ENCODE data around the gene EPHB4. TPM values are rescaled to one million over a fixed set of nuclear protein-coding genes. Genes with fewer than 3 reads are reported as not detected.

EPHB4 gene
- total and polyA plus RNA-seq, 10 of the 15 experiments (the other 5 are each of a cell fraction or from before 2014, with no cell fraction given) = 0.32 to 0.85 (median 0.48) TPM; not detected in 4

DNA sequence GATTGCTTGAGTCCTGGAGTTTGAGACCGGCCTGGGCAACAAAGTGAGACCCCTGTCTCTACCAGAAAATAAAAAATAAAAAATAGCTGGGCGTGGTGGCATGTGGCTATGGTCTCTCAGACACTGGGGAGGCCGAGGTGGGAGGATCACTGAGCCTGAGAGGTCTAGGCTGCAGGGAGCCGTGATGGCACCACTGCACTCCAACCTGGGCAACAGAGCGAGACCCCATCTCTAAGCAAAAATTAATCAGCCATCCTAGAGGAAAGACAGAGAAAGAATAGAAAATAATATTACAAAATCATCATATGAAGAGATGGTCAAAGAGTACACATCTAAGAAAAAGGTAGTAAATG, 4.9 kb upstream of the EPHB4 start:
- ATAC-seq (no peak), FAIRE-seq (no peak), DNase-seq (ENCODE audit: low read depth, low spot score) (no peak)
- intact Hi-C loops (cut with micrococcal nuclease; ENCODE audit: unreplicated experiment) = no loop called here
- WGBS (ENCODE audit: insufficient coverage, insufficient replicate concordance, low lambda C conversion rate, missing lambda C conversion rate) = 25% methylated on average over 5 of the region's 5 CpGs
- H3K4me2 ChIP-seq (ENCODE audit: control insufficient read depth, insufficient read depth) = no peak overlapping the region
- no peak overlapping the region for H3K27ac ChIP-seq (ENCODE audit: control insufficient read depth, insufficient read depth)
- no peaks in the 10 kb centered on the region; the same call in 1 of the 2 replicates for H3K4me1 ChIP-seq (ENCODE audit: control insufficient read depth, insufficient read depth, low read length)
- H3K36me3 ChIP-seq (ENCODE audit: control insufficient read depth in 2 of 2, insufficient read depth in 2 of 2, low read length in 1 of 2) = no peaks in the 10 kb centered on the region
- SMC1A ChIA-PET (ENCODE audit: uncharacterized antibody, unreplicated experiment) = interaction anchor here (0.6 to 1.2 kb wide), 3 partner anchors 10 to 31 kb away, joined by 3 read pairs; partner anchors contain the start of gene SLC12A9
- RAD21 ChIA-PET (ENCODE audit: unreplicated experiment) = interaction anchor here (2.5 kb wide), 1 partner anchor 29 kb away, joined by 6 read pairs; no protein-coding TSS in a partner anchor
- no peaks in the 10 kb centered on the region for H3K79me2 ChIP-seq (ENCODE audit: control insufficient read depth, insufficient read depth, low read length)
- CTCF ChIA-PET = interaction anchor here (0.7 to 1.5 kb wide), 3 partner anchors 18 to 37 kb away, joined by 3 read pairs; no protein-coding TSS in a partner anchor
- H3K9me3 ChIP-seq (replicated peaks; ENCODE audit: control insufficient read depth, insufficient read depth, low read length) = no peaks in the 10 kb centered on the region
- H3K9ac ChIP-seq (ENCODE audit: control insufficient read depth, insufficient read depth, low read length) = no peak overlapping the region
- H3K27me3 ChIP-seq (replicated peaks in 1 of 2; ENCODE audit: control insufficient read depth in 2 of 2, insufficient read depth in 2 of 2, low read length in 1 of 2) = peaks cover 5% of the 10 kb centered on the region in 2 experiments; a peak in 3 of 4 replicates
- H3K4me3 ChIP-seq = no peak overlapping the region
- POLR2A ChIA-PET = no interaction called here
- H4K20me1 ChIP-seq (ENCODE audit: control insufficient read depth, insufficient read depth) = no peaks in the 10 kb centered on the region
- no peak overlapping the region for H2AFZ ChIP-seq (ENCODE audit: control insufficient read depth, low read depth, low read length)
- in situ Hi-C loops (cut with MboI) = no loop called here
- BruUV-seq (replicated peaks) = no TSS peak
- TF ChIP-seq, protein P1, sequence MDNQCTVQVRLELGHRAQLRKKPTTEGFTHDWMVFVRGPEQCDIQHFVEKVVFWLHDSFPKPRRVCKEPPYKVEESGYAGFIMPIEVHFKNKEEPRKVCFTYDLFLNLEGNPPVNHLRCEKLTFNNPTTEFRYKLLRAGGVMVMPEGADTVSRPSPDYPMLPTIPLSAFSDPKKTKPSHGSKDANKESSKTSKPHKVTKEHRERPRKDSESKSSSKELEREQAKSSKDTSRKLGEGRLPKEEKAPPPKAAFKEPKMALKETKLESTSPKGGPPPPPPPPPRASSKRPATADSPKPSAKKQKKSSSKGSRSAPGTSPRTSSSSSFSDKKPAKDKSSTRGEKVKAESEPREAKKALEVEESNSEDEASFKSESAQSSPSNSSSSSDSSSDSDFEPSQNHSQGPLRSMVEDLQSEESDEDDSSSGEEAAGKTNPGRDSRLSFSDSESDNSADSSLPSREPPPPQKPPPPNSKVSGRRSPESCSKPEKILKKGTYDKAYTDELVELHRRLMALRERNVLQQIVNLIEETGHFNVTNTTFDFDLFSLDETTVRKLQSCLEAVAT (IDR thresholded peaks at IDR 0.05) = no peak
- TF ChIP-seq, protein P2, sequence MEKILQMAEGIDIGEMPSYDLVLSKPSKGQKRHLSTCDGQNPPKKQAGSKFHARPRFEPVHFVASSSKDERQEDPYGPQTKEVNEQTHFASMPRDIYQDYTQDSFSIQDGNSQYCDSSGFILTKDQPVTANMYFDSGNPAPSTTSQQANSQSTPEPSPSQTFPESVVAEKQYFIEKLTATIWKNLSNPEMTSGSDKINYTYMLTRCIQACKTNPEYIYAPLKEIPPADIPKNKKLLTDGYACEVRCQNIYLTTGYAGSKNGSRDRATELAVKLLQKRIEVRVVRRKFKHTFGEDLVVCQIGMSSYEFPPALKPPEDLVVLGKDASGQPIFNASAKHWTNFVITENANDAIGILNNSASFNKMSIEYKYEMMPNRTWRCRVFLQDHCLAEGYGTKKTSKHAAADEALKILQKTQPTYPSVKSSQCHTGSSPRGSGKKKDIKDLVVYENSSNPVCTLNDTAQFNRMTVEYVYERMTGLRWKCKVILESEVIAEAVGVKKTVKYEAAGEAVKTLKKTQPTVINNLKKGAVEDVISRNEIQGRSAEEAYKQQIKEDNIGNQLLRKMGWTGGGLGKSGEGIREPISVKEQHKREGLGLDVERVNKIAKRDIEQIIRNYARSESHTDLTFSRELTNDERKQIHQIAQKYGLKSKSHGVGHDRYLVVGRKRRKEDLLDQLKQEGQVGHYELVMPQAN (conservative IDR thresholded peaks at IDR 0.05) = no peak
- TF ChIP-seq, protein P3, sequence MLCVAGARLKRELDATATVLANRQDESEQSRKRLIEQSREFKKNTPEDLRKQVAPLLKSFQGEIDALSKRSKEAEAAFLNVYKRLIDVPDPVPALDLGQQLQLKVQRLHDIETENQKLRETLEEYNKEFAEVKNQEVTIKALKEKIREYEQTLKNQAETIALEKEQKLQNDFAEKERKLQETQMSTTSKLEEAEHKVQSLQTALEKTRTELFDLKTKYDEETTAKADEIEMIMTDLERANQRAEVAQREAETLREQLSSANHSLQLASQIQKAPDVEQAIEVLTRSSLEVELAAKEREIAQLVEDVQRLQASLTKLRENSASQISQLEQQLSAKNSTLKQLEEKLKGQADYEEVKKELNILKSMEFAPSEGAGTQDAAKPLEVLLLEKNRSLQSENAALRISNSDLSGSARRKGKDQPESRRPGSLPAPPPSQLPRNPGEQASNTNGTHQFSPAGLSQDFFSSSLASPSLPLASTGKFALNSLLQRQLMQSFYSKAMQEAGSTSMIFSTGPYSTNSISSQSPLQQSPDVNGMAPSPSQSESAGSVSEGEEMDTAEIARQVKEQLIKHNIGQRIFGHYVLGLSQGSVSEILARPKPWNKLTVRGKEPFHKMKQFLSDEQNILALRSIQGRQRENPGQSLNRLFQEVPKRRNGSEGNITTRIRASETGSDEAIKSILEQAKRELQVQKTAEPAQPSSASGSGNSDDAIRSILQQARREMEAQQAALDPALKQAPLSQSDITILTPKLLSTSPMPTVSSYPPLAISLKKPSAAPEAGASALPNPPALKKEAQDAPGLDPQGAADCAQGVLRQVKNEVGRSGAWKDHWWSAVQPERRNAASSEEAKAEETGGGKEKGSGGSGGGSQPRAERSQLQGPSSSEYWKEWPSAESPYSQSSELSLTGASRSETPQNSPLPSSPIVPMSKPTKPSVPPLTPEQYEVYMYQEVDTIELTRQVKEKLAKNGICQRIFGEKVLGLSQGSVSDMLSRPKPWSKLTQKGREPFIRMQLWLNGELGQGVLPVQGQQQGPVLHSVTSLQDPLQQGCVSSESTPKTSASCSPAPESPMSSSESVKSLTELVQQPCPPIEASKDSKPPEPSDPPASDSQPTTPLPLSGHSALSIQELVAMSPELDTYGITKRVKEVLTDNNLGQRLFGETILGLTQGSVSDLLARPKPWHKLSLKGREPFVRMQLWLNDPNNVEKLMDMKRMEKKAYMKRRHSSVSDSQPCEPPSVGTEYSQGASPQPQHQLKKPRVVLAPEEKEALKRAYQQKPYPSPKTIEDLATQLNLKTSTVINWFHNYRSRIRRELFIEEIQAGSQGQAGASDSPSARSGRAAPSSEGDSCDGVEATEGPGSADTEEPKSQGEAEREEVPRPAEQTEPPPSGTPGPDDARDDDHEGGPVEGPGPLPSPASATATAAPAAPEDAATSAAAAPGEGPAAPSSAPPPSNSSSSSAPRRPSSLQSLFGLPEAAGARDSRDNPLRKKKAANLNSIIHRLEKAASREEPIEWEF (IDR thresholded peaks at IDR 0.05; ENCODE audit: insufficient replicate concordance, low read depth, low read length) = no peak
- TF ChIP-seq, protein P4, sequence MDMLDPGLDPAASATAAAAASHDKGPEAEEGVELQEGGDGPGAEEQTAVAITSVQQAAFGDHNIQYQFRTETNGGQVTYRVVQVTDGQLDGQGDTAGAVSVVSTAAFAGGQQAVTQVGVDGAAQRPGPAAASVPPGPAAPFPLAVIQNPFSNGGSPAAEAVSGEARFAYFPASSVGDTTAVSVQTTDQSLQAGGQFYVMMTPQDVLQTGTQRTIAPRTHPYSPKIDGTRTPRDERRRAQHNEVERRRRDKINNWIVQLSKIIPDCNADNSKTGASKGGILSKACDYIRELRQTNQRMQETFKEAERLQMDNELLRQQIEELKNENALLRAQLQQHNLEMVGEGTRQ (IDR thresholded peaks at IDR 0.05; ENCODE audit: borderline replicate concordance, low read depth, low read length) = no peak
- TF ChIP-seq TCF7 (IDR thresholded peaks at IDR 0.05; ENCODE audit: borderline replicate concordance) (no peak), RAD51 (IDR thresholded peaks at IDR 0.05) (no peak), NRF1 (conservative IDR thresholded peaks at IDR 0.05; ENCODE audit: low read depth, low read length) (no peak), RAD21 (IDR thresholded peaks at IDR 0.05; ENCODE audit: insufficient read depth, low read depth, low read length) (no peak), CHD2 (IDR thresholded peaks at IDR 0.05; ENCODE audit: borderline replicate concordance, low read depth, low read length) (no peak)
- TF ChIP-seq, protein P5, sequence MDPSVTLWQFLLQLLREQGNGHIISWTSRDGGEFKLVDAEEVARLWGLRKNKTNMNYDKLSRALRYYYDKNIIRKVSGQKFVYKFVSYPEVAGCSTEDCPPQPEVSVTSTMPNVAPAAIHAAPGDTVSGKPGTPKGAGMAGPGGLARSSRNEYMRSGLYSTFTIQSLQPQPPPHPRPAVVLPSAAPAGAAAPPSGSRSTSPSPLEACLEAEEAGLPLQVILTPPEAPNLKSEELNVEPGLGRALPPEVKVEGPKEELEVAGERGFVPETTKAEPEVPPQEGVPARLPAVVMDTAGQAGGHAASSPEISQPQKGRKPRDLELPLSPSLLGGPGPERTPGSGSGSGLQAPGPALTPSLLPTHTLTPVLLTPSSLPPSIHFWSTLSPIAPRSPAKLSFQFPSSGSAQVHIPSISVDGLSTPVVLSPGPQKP (IDR thresholded peaks at IDR 0.05; ENCODE audit: low read depth, low read length) = no peak
- TF ChIP-seq, protein P6, sequence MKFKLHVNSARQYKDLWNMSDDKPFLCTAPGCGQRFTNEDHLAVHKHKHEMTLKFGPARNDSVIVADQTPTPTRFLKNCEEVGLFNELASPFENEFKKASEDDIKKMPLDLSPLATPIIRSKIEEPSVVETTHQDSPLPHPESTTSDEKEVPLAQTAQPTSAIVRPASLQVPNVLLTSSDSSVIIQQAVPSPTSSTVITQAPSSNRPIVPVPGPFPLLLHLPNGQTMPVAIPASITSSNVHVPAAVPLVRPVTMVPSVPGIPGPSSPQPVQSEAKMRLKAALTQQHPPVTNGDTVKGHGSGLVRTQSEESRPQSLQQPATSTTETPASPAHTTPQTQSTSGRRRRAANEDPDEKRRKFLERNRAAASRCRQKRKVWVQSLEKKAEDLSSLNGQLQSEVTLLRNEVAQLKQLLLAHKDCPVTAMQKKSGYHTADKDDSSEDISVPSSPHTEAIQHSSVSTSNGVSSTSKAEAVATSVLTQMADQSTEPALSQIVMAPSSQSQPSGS (IDR thresholded peaks at IDR 0.05; ENCODE audit: low read length) = no peak
